Brain microvascular endothelial cell (primary cell): ENCODE data around the gene MUC12.
"Not testable (repeated sequence)": the region's sequence is repeated elsewhere in the genome, so short reads cannot be mapped to it uniquely, and the experiment has no call there.

Source experiments
- DNase-seq: peaks from one replicate; pipeline ENCODE4 v3.0.0-alpha.2; 2020
- H3K27ac ChIP-seq: fragments of 250-450 bp; sonication (Bioruptor Pico); 2 replicates; pipeline ENCODE4 v1.5.1; 2020; ENCODE audit warnings: mild to moderate bottlenecking, moderate library complexity
- H3K27me3 ChIP-seq: fragments of 250-450 bp; sonication (Bioruptor Pico); replicated peaks from 2 replicates; pipeline ENCODE4 v1.5.1; 2020; ENCODE audit warnings: mild to moderate bottlenecking
- H3K36me3 ChIP-seq: fragments of 250-450 bp; sonication (Bioruptor Pico); replicated peaks from 2 replicates; pipeline ENCODE4 v1.5.1; 2020; ENCODE audit warnings: mild to moderate bottlenecking
- H3K4me3 ChIP-seq: 2 replicates; pipeline ENCODE4 v1.5.1; 2011; ENCODE audit warnings: low read depth, mild to moderate bottlenecking, control low read depth, low read length, moderate library complexity
- in situ Hi-C: cut with HindIII; loops from 2 replicates; pipeline ENCODE4 v1.10.0; 2017; ENCODE audit warnings: low sequenced_read_pairs, low pct_ligation_motif_present
- TF ChIP-seq, protein P1 (sequence below): IDR thresholded peaks from 2 replicates; pipeline ENCODE4 v1.5.1; 2011; ENCODE audit warnings: low read depth, mild to moderate bottlenecking, moderate library complexity, low read length, control low read depth, inconsistent platforms; ENCODE audit errors: missing control alignments

The MUC12 gene

GRCh38 chr7:101020444-101020843, 51.1 kb downstream of the MUC12 start:
- TF ChIP-seq, protein P1, sequence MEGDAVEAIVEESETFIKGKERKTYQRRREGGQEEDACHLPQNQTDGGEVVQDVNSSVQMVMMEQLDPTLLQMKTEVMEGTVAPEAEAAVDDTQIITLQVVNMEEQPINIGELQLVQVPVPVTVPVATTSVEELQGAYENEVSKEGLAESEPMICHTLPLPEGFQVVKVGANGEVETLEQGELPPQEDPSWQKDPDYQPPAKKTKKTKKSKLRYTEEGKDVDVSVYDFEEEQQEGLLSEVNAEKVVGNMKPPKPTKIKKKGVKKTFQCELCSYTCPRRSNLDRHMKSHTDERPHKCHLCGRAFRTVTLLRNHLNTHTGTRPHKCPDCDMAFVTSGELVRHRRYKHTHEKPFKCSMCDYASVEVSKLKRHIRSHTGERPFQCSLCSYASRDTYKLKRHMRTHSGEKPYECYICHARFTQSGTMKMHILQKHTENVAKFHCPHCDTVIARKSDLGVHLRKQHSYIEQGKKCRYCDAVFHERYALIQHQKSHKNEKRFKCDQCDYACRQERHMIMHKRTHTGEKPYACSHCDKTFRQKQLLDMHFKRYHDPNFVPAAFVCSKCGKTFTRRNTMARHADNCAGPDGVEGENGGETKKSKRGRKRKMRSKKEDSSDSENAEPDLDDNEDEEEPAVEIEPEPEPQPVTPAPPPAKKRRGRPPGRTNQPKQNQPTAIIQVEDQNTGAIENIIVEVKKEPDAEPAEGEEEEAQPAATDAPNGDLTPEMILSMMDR: no peak
- H3K4me3 ChIP-seq: no peak overlapping the region
- H3K27me3 ChIP-seq: no peaks in the 10 kb centered on the region
- H3K27ac ChIP-seq: no peak overlapping the region
- in situ Hi-C loops: no loop called here
- no peaks in the 10 kb centered on the region for H3K36me3 ChIP-seq
- no peak for DNase-seq

DNA sequence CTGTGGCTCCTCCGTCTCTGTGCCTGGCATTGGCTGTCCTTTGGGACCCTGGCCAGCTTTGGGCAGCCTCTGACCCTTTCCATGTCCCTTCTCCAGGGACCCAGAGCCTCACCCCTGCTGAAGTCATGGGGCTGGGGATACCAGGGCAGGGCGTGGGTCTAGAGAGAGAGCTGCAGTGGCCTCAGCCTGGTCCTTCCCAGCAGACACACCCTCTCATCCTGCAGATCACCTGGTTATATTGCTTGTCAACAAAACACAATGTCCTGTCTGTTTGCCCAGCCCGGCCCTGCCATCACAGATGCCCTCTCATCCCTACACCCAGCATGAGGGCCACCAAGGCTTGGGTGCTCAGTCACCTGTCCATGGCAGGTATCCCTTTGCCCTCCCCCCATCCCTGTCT, 52.3 kb downstream of the MUC12 start:
- Histone ChIP-seq H3K4me3 (no peak overlapping the region), H3K27ac (no peak overlapping the region), H3K27me3 (no peaks in the 10 kb centered on the region), H3K36me3 (no peaks in the 10 kb centered on the region)
- no peak for DNase-seq
- in situ Hi-C loops: no loop called here
- TF ChIP-seq, protein P1: no peak

DNA sequence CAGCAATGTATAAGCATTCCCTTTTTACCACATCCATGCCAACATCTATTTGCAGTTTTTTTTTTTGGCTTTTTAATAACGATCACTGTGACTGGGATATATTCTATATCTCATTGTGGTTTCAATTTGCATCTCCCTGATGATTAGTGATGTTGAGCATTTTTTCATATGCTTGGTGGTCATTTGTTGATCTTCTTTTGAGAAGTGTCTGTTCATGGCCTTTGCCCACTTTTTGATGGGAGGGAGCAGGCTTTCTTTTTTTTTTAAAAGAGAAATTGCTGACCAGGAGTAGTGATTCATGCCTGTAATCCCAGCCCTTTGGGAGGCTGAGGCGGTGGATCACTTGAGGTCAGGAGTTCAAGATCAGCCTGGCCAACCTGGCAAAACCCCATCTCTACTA, 54.5 kb downstream of the MUC12 start:
- no peak overlapping the region for H3K27ac ChIP-seq
- TF ChIP-seq, protein P1: no peak
- no peak for DNase-seq
- H3K36me3 ChIP-seq: no peaks in the 10 kb centered on the region
- H3K4me3 ChIP-seq: no peak overlapping the region
- no peaks in the 10 kb centered on the region for H3K27me3 ChIP-seq
- in situ Hi-C loops: no loop called here

DNA sequence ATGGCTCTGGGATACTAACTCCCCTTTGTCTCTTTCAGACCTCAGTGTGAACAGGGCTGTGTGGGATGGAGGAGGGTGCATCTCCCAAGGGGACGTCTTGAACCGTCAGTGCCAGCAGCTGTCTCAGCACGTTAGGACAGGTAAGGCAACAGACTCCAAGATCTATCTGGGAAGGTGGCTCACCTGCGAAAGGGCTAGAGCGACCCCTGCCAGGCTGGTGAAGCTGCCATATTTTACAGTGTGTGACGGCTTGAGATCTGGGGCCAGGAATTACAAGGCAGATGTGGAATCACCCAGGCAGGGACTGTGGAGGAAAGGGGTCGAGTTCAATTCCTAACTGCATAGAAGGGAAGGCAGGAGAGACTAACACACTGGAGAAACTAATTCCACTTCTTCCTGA, 61.7 kb downstream of the MUC12 start:
- Histone ChIP-seq H3K27ac (no peak overlapping the region), H3K36me3 (no peaks in the 10 kb centered on the region), H3K27me3 (no peaks in the 10 kb centered on the region), H3K4me3 (no peak overlapping the region)
- TF ChIP-seq, protein P1: no peak
- no peak for DNase-seq
- in situ Hi-C loops: no loop called here

DNA sequence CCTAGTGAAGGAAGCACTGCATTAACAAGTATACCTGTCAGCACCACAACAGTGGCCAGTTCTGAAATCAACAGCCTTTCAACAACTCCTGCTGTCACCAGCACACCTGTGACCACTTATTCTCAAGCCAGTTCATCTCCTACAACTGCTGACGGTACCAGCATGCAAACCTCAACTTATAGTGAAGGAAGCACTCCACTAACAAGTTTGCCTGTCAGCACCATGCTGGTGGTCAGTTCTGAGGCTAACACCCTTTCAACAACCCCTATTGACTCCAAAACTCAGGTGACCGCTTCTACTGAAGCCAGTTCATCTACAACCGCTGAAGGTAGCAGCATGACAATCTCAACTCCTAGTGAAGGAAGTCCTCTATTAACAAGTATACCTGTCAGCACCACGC, 66.6 kb downstream of the MUC12 start:
- H3K4me3 ChIP-seq: no peak overlapping the region
- in situ Hi-C loops: no loop called here
- no peaks in the 10 kb centered on the region for H3K27me3 ChIP-seq
- TF ChIP-seq, protein P1: no peak
- DNase-seq: no peak
- no peaks in the 10 kb centered on the region for H3K36me3 ChIP-seq
- no peak overlapping the region for H3K27ac ChIP-seq

DNA sequence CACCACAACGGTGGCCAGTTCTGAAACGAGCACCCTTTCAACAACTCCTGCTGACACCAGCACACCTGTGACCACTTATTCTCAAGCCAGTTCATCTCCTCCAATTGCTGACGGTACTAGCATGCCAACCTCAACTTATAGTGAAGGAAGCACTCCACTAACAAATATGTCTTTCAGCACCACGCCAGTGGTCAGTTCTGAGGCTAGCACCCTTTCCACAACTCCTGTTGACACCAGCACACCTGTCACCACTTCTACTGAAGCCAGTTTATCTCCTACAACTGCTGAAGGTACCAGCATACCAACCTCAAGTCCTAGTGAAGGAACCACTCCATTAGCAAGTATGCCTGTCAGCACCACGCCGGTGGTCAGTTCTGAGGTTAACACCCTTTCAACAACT, 71.9 kb downstream of the MUC12 start:
- in situ Hi-C loops, H3K27me3 ChIP-seq, H3K36me3 ChIP-seq, H3K4me3 ChIP-seq, DNase-seq, H3K27ac ChIP-seq: not testable (repeated sequence)
